HepG2 (cell line): Measurements from ENCODE around the gene IL16. TPM values are rescaled to one million over a fixed set of nuclear protein-coding genes. Genes with fewer than 3 reads are reported as not detected.

Experiments used
- ATAC-seq: fragments of 200-7000 bp; cut with Tn5 transposase; 3 replicates; pipeline ENCODE4 v1.9.1; 2020; ENCODE audit warnings: mild to moderate bottlenecking, moderate library complexity
- BruUV-seq: library from RNA; stranded (reverse); fragments of 400-500 nt; replicated peaks from 2 replicates; lab custom pipeline; 2021; lab: Mats Ljungman, UMichigan
- CTCF ChIA-PET: fragments of 300-600 bp; formaldehyde crosslinking; extraction: SDS; loops from one replicate; lab custom pipeline; 2021; ENCODE audit warnings: low total read pairs, inconsistent platforms, low intra/inter-chr PET ratio; lab: Yijun Ruan, JAX
- POLR2A ChIA-PET: fragments of 350-600 bp; sonication (Branson Sonifier 250); formaldehyde crosslinking; loops from one replicate; lab custom pipeline; 2020; ENCODE audit warnings: antibody characterized with exemption, inconsistent platforms; lab: Yijun Ruan, JAX
- DNase-seq: peaks from one replicate; pipeline ENCODE4 v3.0.0-alpha.2; 2015; ENCODE audit warnings: low spot score
- FAIRE-seq: peaks from 3 replicates; lab custom pipeline; 2011; peaks lifted over from hg19 to GRCh38; lab: Jason Lieb, UNC
- H2AFZ ChIP-seq: one replicate; pipeline ENCODE4 v1.6.1; 2011; ENCODE audit warnings: low read length, inconsistent platforms
- H3K27ac ChIP-seq: fragments of 300-600 bp; 3 replicates; pipeline ENCODE4 v1.8.0; 2011; ENCODE audit warnings: mixed run types, mild to moderate bottlenecking, mixed read lengths, low read length, inconsistent platforms; ENCODE audit not compliant: insufficient read depth; ENCODE audit errors: extremely low read length
- H3K27me3 ChIP-seq, 2 experiments: fragments of 200-600 bp in 1 of 2; 2 replicates in 1 of 2; 3 replicates in 1 of 2; pipeline versions ENCODE4 v1.6.0 to v1.8.0; 2011; ENCODE audit warnings: low read length in 2 of 2, mild to moderate bottlenecking in 2 of 2, moderate library complexity in 2 of 2, inconsistent platforms in 1 of 2; ENCODE audit not compliant: insufficient read depth in 2 of 2, control insufficient read depth in 1 of 2
- H3K36me3 ChIP-seq, 2 experiments: fragments of 200-600 bp in 1 of 2; replicated peaks in 1 of 2; 2 replicates in 1 of 2; 3 replicates in 1 of 2; pipeline versions ENCODE4 v1.5.1 to v1.8.0; 2011; ENCODE audit warnings: low read length in 2 of 2, inconsistent platforms in 1 of 2; ENCODE audit not compliant: insufficient read depth in 2 of 2, control insufficient read depth in 1 of 2
- H3K4me1 ChIP-seq: 2 replicates; pipeline ENCODE4 v1.5.1; 2012; ENCODE audit warnings: low read length, inconsistent platforms; ENCODE audit not compliant: insufficient read depth
- H3K4me2 ChIP-seq: 2 replicates; pipeline ENCODE4 v1.6.0; 2011; ENCODE audit warnings: low read depth, low read length, inconsistent platforms
- H3K4me3 ChIP-seq, 3 experiments: fragments of 200-600 bp in 1 of 3; sonication (generic), shearing (Covaris generic) in 1 of 3; replicated peaks in 1 of 3; 2 replicates each; pipeline ENCODE4 v1.5.1; 2011 to 2016; ENCODE audit warnings: low read length in 3 of 3, inconsistent platforms in 2 of 3, low read depth in 2 of 3, mild to moderate bottlenecking in 2 of 3, control low read depth in 1 of 3, mixed read lengths in 1 of 3; ENCODE audit not compliant: insufficient read depth in 1 of 3
- H3K79me2 ChIP-seq: one replicate; pipeline ENCODE4 v1.6.1; 2011; ENCODE audit warnings: low read length, inconsistent platforms; ENCODE audit not compliant: insufficient read depth
- H3K9ac ChIP-seq: 2 replicates; pipeline ENCODE4 v1.6.0; 2011; ENCODE audit warnings: mild to moderate bottlenecking, low read depth, low read length, inconsistent platforms; ENCODE audit not compliant: insufficient read depth
- H3K9me3 ChIP-seq: 2 replicates; pipeline ENCODE4 v1.5.1; 2012; ENCODE audit warnings: mild to moderate bottlenecking, low read length
- H4K20me1 ChIP-seq: 2 replicates; pipeline ENCODE4 v1.6.0; 2011; ENCODE audit warnings: inconsistent platforms, mild to moderate bottlenecking, low read length, moderate library complexity; ENCODE audit not compliant: insufficient read depth
- AKNA ChIP-seq: sonication (generic); formaldehyde crosslinking; IDR thresholded peaks from 2 replicates; pipeline ENCODE4 v1.4.0; 2020; ENCODE audit warnings: missing genetic modification reagents, borderline replicate concordance
- ARHGAP35 ChIP-seq: sonication (generic); formaldehyde crosslinking; IDR thresholded peaks from 2 replicates; pipeline ENCODE4 v1.9.0; 2022; ENCODE audit warnings: mild to moderate bottlenecking, inconsistent platforms, moderate library complexity, missing genetic modification reagents, borderline replicate concordance
- ATF4 ChIP-seq, 2 experiments: fragments of 450-650 bp in 1 of 2; sonication (generic) in 1 of 2; formaldehyde crosslinking; IDR thresholded peaks; 2 replicates each; pipeline versions ENCODE4 v1.5.0 to v1.8.0; 2020 to 2022; ENCODE audit warnings: mild to moderate bottlenecking in 1 of 2, missing genetic modification reagents in 1 of 2
- BRD4 ChIP-seq: sonication (generic); formaldehyde crosslinking; IDR thresholded peaks from 2 replicates; pipeline ENCODE4 v1.4.0; 2020; ENCODE audit warnings: missing genetic modification reagents
- PREB ChIP-seq: sonication (generic); formaldehyde crosslinking; IDR thresholded peaks from 2 replicates; pipeline ENCODE4 v1.4.0; 2020; ENCODE audit warnings: missing genetic modification reagents
- TAF1 ChIP-seq: sonication (generic); formaldehyde crosslinking; IDR thresholded peaks from 2 replicates; pipeline ENCODE4 v1.4.0; 2020; ENCODE audit warnings: missing genetic modification reagents
- XRCC5 ChIP-seq: fragments of 200-400 bp; formaldehyde crosslinking; optimal IDR thresholded peaks from 2 replicates; pipeline ENCODE3; 2017; ENCODE audit warnings: mild to moderate bottlenecking, low read length
- ZFP82 ChIP-seq: sonication (generic); formaldehyde crosslinking; IDR thresholded peaks from 2 replicates; pipeline ENCODE4 v1.5.1; 2020; ENCODE audit warnings: mild to moderate bottlenecking, missing genetic modification reagents, borderline replicate concordance
- ZNF460 ChIP-seq: sonication (generic); formaldehyde crosslinking; IDR thresholded peaks from 2 replicates; pipeline ENCODE4 v1.5.1; 2020; ENCODE audit warnings: missing genetic modification reagents, mild to moderate bottlenecking, borderline replicate concordance
- ZNF768 ChIP-seq: sonication (generic); formaldehyde crosslinking; IDR thresholded peaks from 2 replicates; pipeline ENCODE4 v1.4.0; 2020; ENCODE audit warnings: missing genetic modification reagents
- ZSCAN29 ChIP-seq: sonication (generic); formaldehyde crosslinking; conservative IDR thresholded peaks from 2 replicates; pipeline ENCODE4 v1.4.0; 2020; ENCODE audit warnings: mild to moderate bottlenecking, missing genetic modification reagents
- WGBS: methylation state at CpG from one replicate; pipeline ENCODE4 v1.1.6; 2017; ENCODE audit warnings: low lambda C conversion rate; 5-methylcytosine and 5-hydroxymethylcytosine counted together
- in situ Hi-C: cut with HindIII; loops from 2 replicates; pipeline ENCODE4 v1.10.0; 2017; ENCODE audit warnings: low pct_unique_long_range_greater_than_20kb; ENCODE audit not compliant: extremely low pct_ligation_motif_present
- intact Hi-C: fragments of 100-400 bp; cut with micrococcal nuclease; formaldehyde crosslinking; loops from one replicate; pipeline ENCODE4 v1.10.0; 2022; ENCODE audit not compliant: unreplicated experiment
- polyA plus RNA-seq, 8 experiments: library from polyadenylated mRNA; depleted of rRNA in 3 of 8; stranded (reverse) in 7 of 8; unstranded in 1 of 8; fragments of >200 nt; fragmentation: Illumina TruSeq in 4 of 8; extraction: Trizol in 4 of 8; gene quantifications; 2 replicates each; pipeline versions ENCODE4 v1.2.1 to v1.2.3, GENCODE V29; 2011 to 2016; ENCODE audit warnings: low read depth in 4 of 8, missing spikeins in 1 of 8, mixed read lengths in 1 of 8; ENCODE audit not compliant: insufficient read depth in 1 of 8
- total RNA-seq, 5 experiments: library from RNA; depleted of rRNA; stranded (reverse); fragments of >200 nt; fragmentation: Illumina TruSeq; extraction: Trizol; gene quantifications; 2 replicates each; pipeline ENCODE4 v1.2.3, GENCODE V29; 2016; ENCODE audit warnings: low read depth in 1 of 5
- TF ChIP-seq, protein P1 (sequence below): sonication (generic); formaldehyde crosslinking; IDR thresholded peaks from 2 replicates; pipeline ENCODE4 v1.8.1; 2023; ENCODE audit warnings: mild to moderate bottlenecking, missing genetic modification reagents, borderline replicate concordance

IL16 gene
- total and polyA plus RNA-seq, 2 of the 13 experiments (the other 11 are each of a cell fraction or from before 2014, with no cell fraction given), result 0.03 TPM; not detected in 1

DNA sequence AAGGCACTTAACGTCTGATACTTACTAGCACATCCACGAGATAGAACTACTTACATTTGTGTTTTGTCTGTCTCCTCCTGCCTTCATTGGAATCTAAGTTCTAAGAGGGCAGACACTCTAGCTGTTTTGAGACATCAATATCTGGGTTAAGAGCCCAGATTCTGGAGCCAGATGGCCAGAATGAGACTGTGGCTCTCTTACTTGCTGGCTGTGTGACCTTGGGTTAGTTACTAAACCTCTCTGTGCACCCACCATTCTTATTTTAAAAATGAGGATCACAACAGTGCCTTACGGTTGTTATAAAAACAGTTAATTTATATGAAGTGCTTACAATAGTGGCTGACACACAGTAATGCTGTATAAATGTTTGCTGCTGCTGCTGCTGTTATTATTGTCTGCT, 119.6 kb downstream of the IL16 start:
- Histone ChIP-seq H3K4me3 (no peak overlapping the region), H3K9me3 (no peaks in the 10 kb centered on the region), H4K20me1 (no peaks in the 10 kb centered on the region), H3K9ac (no peak overlapping the region), H3K4me2 (no peak overlapping the region), H3K27ac (no peak overlapping the region), H2AFZ (no peak overlapping the region), H3K79me2 (no peaks in the 10 kb centered on the region), H3K36me3 (peaks cover 0 to 14% of the 10 kb centered on the region in 2 experiments; a peak in 3 of 5 replicates), H3K4me1 (no peaks in the 10 kb centered on the region), H3K27me3 (no peaks in the 10 kb centered on the region)
- no peak for ATAC-seq
- BruUV-seq, result no TSS peak
- ChIA-PET CTCF (no interaction called here), POLR2A (no interaction called here)
- WGBS, result 95% methylated on average over 3 of the region's 3 CpGs
- in situ Hi-C loops (no loop called here), intact Hi-C loops (no loop called here)
- no peak for DNase-seq
- no peak for FAIRE-seq
- TF ChIP-seq ATF4 (CRISPR knock-in tag; IDR thresholded peaks at IDR 0.05) (no peak), ZSCAN29 (no peak), ARHGAP35 (CRISPR knock-in tag) (no peak), ZFP82 (CRISPR knock-in tag) (no peak), ZNF768 (CRISPR knock-in tag) (peak; percentile 57; the same call in 1 of the 2 replicates), ZNF460 (CRISPR knock-in tag) (no peak)
- TF ChIP-seq, protein P1, sequence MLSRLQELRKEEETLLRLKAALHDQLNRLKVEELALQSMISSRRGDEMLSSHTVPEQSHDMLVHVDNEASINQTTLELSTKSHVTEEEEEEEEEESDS (CRISPR knock-in tag), result no peak

DNA sequence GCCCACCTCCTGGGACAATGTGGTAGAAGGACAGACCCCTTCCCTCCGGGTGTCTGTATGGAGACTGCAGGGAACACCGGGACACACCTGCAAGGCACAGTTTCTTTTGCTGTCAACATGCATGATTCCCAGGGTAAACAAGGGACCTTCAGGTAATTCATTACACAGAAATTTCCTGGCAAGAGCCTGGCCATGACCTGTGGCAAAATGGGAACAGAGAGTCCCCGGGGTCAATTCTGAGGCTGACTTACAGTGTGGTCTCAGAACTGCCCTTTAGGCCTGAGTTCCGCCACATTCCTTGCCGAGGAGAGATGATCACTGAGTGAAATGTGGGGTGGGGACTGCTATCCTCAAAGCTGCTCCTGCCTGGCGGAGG, 121.0 kb downstream of the IL16 start:
- Histone ChIP-seq H3K27ac (no peak overlapping the region), H3K36me3 (peaks cover 0 to 14% of the 10 kb centered on the region in 2 experiments; a peak in 3 of 5 replicates), H3K9ac (no peak overlapping the region), H3K9me3 (no peaks in the 10 kb centered on the region), H3K79me2 (no peaks in the 10 kb centered on the region), H4K20me1 (no peaks in the 10 kb centered on the region), H3K4me1 (peaks cover 6% of the 10 kb centered on the region), H3K4me3 (no peak overlapping the region), H2AFZ (no peak overlapping the region), H3K27me3 (no peaks in the 10 kb centered on the region), H3K4me2 (no peak overlapping the region)
- CTCF ChIA-PET, result no interaction called here
- intact Hi-C loops, result no loop called here
- FAIRE-seq, result no peak
- no peak for DNase-seq
- POLR2A ChIA-PET, result no interaction called here
- in situ Hi-C loops, result no loop called here
- no TSS peak for BruUV-seq
- ATAC-seq, result no peak
- 93% methylated on average over 5 of the region's 6 CpGs for WGBS
- no peak for TF ChIP-seq TAF1 (CRISPR knock-in tag)
- no peak for TF ChIP-seq XRCC5
- TF ChIP-seq BRD4 (CRISPR knock-in tag), result no peak
- TF ChIP-seq PREB (CRISPR knock-in tag), result no peak
- no peak for TF ChIP-seq AKNA
